Mammary epithelial cell (primary cell): ENCODE measurements around the gene SLC38A6.

Experiments
- CTCF ChIP-seq, 2 donors: IDR thresholded peaks in 1 of 2; conservative IDR thresholded peaks in 1 of 2; 2 replicates each; pipeline ENCODE4 v1.5.1; 2011 to 2012; ENCODE audit warnings: inconsistent platforms in 2 of 2, low read length in 2 of 2, mild to moderate bottlenecking in 2 of 2, control low read depth in 1 of 2, low read depth in 1 of 2; ENCODE audit not compliant: insufficient read depth in 1 of 2; ENCODE audit errors: extremely low read depth in 1 of 2
- EZH2 ChIP-seq: IDR thresholded peaks from 2 replicates; pipeline ENCODE4 v1.6.1; 2012; ENCODE audit warnings: low read length, inconsistent platforms, borderline replicate concordance

GRCh38 chr14:61019537-61019936, 38.5 kb downstream of the SLC38A6 start:
- TF ChIP-seq CTCF (conservative IDR thresholded peaks at IDR 0.05 in 1 of 2, IDR thresholded peaks at IDR 0.05 in 1 of 2; ENCODE audit: extremely low read depth in 1 of 2, insufficient read depth in 1 of 2, low read depth in 1 of 2, low read length in 2 of 2) (no peak), EZH2 (no peak)
